ENCODE results near the gene SLC6A6. TPM values are rescaled to one million over a fixed set of nuclear protein-coding genes. Genes with fewer than 3 reads are reported as not detected.

Gene SLC6A6
- total RNA-seq, 1 donor: 33.2 TPM

GRCh38 chr3:14456794-14457193 is 54.4 kb downstream of the SLC6A6 start:
- TF ChIP-seq CTCF (IDR thresholded peaks at IDR 0.05; ENCODE audit: insufficient read depth, low read depth, low read length): no peak
- no peak for DNase-seq (ENCODE audit: low read depth)

GRCh38 chr3:14457481-14457880 is 55.1 kb downstream of the SLC6A6 start:
- TF ChIP-seq CTCF (IDR thresholded peaks at IDR 0.05; ENCODE audit: insufficient read depth, low read depth, low read length): no peak
- DNase-seq (ENCODE audit: low read depth): no peak
- no peak overlapping the region for H3K4me3 ChIP-seq (ENCODE audit: low read depth, low read length)

More at GRCh38 chr3:14456794-14457193, 54.4 kb downstream of the SLC6A6 start:
- no peak overlapping the region for H3K4me3 ChIP-seq (ENCODE audit: low read depth, low read length)

GRCh38 chr3:14457999-14458398 is 55.6 kb downstream of the SLC6A6 start:
- no peak for DNase-seq (ENCODE audit: low read depth)
- H3K4me3 ChIP-seq (ENCODE audit: low read depth, low read length): no peak overlapping the region
- no peak for TF ChIP-seq CTCF (IDR thresholded peaks at IDR 0.05; ENCODE audit: insufficient read depth, low read depth, low read length)

GRCh38 chr3:14458434-14459275 is 56.2 kb downstream of the SLC6A6 start:
- TF ChIP-seq CTCF (IDR thresholded peaks at IDR 0.05; ENCODE audit: insufficient read depth, low read depth, low read length): no peak
- H3K4me3 ChIP-seq (ENCODE audit: low read depth, low read length): no peak overlapping the region
- no peak for DNase-seq (ENCODE audit: low read depth)

- H3K4me3 ChIP-seq (ENCODE audit: low read depth, low read length): no peak overlapping the region
- no peak for DNase-seq (ENCODE audit: low read depth)
- no peak for TF ChIP-seq CTCF (IDR thresholded peaks at IDR 0.05; ENCODE audit: insufficient read depth, low read depth, low read length)
These were observed 57.0 kb downstream of the SLC6A6 start for GRCh38 chr3:14459384-14459783.

GRCh38 chr3:14459787-14460186 is 57.4 kb downstream of the SLC6A6 start:
- TF ChIP-seq CTCF (IDR thresholded peaks at IDR 0.05; ENCODE audit: insufficient read depth, low read depth, low read length): no peak
- H3K4me3 ChIP-seq (ENCODE audit: low read depth, low read length): no peak overlapping the region
- no peak for DNase-seq (ENCODE audit: low read depth)

All from fibroblast of villous mesenchyme (primary cell).